NCI-H2171 treated with DMSO at 0.1 percent for 48 hours (cell line): ENCODE measurements around the gene SPINDOC.
A peak's percentile ranks its signal among the peaks of the same experiment; 100 is the strongest.

Experiments used
- DNase-seq: peaks from one replicate; lab custom pipeline; 2025; lab: John Stamatoyannopoulos, UW

Gene SPINDOC

GRCh38 chr11:63834535-63835157 lies 21.4 kb downstream of the SPINDOC start:
- no peak for DNase-seq

- no peak for DNase-seq
These were observed 21.9 kb downstream of the SPINDOC start for GRCh38 chr11:63835158-63835545.

- peak; percentile 84 for DNase-seq
These were observed 23.9 kb downstream of the SPINDOC start for GRCh38 chr11:63837027-63837688.

- DNase-seq = no peak
These were observed 24.5 kb downstream of the SPINDOC start for GRCh38 chr11:63837739-63838138.

- DNase-seq = no peak
These were observed 25.0 kb downstream of the SPINDOC start for GRCh38 chr11:63838150-63838677.

GRCh38 chr11:63838678-63839507 lies 25.6 kb downstream of the SPINDOC start, which contains the start of gene MARK2:
Gene MARK2, plus strand, starts transcription at chr11:63839110. Its CDS starts 397 bp downstream, at chr11:63839507.
- peak; percentile 100 for DNase-seq

- peak; percentile 62 for DNase-seq
These were observed 26.5 kb downstream of the SPINDOC start for GRCh38 chr11:63839508-63840355.

GRCh38 chr11:63840356-63841060 lies 27.3 kb downstream of the SPINDOC start:
- no peak for DNase-seq

- no peak for DNase-seq
These were observed 28.3 kb downstream of the SPINDOC start for GRCh38 chr11:63841554-63841953.

GRCh38 chr11:63843041-63843440 lies 29.8 kb downstream of the SPINDOC start:
- no peak for DNase-seq

- no peak for DNase-seq
These were observed 31.6 kb downstream of the SPINDOC start for GRCh38 chr11:63844836-63845235.

GRCh38 chr11:63845303-63845702 lies 32.0 kb downstream of the SPINDOC start:
- DNase-seq = no peak

- DNase-seq = no peak
These were observed 32.7 kb downstream of the SPINDOC start for GRCh38 chr11:63845911-63846310.

GRCh38 chr11:63846897-63847296 lies 33.6 kb downstream of the SPINDOC start:
- no peak for DNase-seq

GRCh38 chr11:63847363-63847762 lies 34.1 kb downstream of the SPINDOC start:
- no peak for DNase-seq

- no peak for DNase-seq
These were observed 36.4 kb downstream of the SPINDOC start for GRCh38 chr11:63849691-63850090.

GRCh38 chr11:63850920-63851319 lies 37.7 kb downstream of the SPINDOC start:
- no peak for DNase-seq

GRCh38 chr11:63851364-63851763 lies 38.1 kb downstream of the SPINDOC start:
- no peak for DNase-seq

GRCh38 chr11:63853476-63853875 lies 40.2 kb downstream of the SPINDOC start:
- no peak for DNase-seq

- no peak for DNase-seq
These were observed 41.4 kb downstream of the SPINDOC start for GRCh38 chr11:63854696-63855095.

- DNase-seq = no peak
These were observed 42.7 kb downstream of the SPINDOC start for GRCh38 chr11:63855975-63856374.
